ENCODE data around the gene APP.

- TF ChIP-seq, protein P1, sequence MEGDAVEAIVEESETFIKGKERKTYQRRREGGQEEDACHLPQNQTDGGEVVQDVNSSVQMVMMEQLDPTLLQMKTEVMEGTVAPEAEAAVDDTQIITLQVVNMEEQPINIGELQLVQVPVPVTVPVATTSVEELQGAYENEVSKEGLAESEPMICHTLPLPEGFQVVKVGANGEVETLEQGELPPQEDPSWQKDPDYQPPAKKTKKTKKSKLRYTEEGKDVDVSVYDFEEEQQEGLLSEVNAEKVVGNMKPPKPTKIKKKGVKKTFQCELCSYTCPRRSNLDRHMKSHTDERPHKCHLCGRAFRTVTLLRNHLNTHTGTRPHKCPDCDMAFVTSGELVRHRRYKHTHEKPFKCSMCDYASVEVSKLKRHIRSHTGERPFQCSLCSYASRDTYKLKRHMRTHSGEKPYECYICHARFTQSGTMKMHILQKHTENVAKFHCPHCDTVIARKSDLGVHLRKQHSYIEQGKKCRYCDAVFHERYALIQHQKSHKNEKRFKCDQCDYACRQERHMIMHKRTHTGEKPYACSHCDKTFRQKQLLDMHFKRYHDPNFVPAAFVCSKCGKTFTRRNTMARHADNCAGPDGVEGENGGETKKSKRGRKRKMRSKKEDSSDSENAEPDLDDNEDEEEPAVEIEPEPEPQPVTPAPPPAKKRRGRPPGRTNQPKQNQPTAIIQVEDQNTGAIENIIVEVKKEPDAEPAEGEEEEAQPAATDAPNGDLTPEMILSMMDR (IDR thresholded peaks at IDR 0.05; ENCODE audit: low read length) = no peak
- TF ChIP-seq EZH2 (optimal IDR thresholded peaks at IDR 0.05; ENCODE audit: low read depth, low read length) = no peak
Observed at GRCh38 chr21:25949701-25950100, 220.9 kb downstream of the APP start.
